Left colon (tissue), 2 donors: ENCODE data around the gene CHD2. TPM values are rescaled to one million over a fixed set of nuclear protein-coding genes. Genes with fewer than 3 reads are reported as not detected.
A peak's percentile ranks its signal among the peaks of the same experiment; 100 is the strongest.

ENCODE experiments used
- ATAC-seq: fragments of 200-7000 bp; cut with Tn5 transposase; one replicate; pipeline ENCODE4 v1.9.1; 2020; ENCODE audit warnings: mild to moderate bottlenecking, moderate library complexity
- DNase-seq, 2 donors: peaks; one replicate each; pipeline ENCODE4 v3.0.0-alpha.2; 2020
- intact Hi-C, 2 donors: fragments of 100-400 bp; cut with DNase I in 1 of 2; cut with micrococcal nuclease in 1 of 2; formaldehyde crosslinking; loops; one replicate each; pipeline versions ENCODE4 v1.11.2 to v1.14.0; 2022; cut with DNase I, micrococcal nuclease
- total RNA-seq, 2 donors: library from RNA; stranded (reverse); fragmentation: NEBNext Ultra II Directional; extraction: Animal tissue kit (Norgen Biotek cat#: 25700); gene quantifications; one replicate each; pipeline ENCODE4 v1.2.1, GENCODE V29; 2021
- donor health status: DM: no; HTN: no; CAD: no.
- donor health status: DM: yes; HTN: yes; CAD: no.

The CHD2 gene
- total RNA-seq, 2 donors from 2014 or later, result 85.7 to 86.9 TPM

GRCh38 chr15:93063796-93064690, 163.9 kb downstream of the CHD2 start:
- intact Hi-C loops, result no loop called here
- ATAC-seq, result no peak
- DNase-seq, result no peak

- DNase-seq, result no peak
- intact Hi-C loops, result no loop called here
- no peak for ATAC-seq
Measured at GRCh38 chr15:93065641-93066045, 165.5 kb downstream of the CHD2 start.

- intact Hi-C loops, result no loop called here
- DNase-seq, result no peak
- ATAC-seq, result no peak
Measured at GRCh38 chr15:93066224-93066681, 166.1 kb downstream of the CHD2 start.

- no peak for DNase-seq
- intact Hi-C loops, result no loop called here
- no peak for ATAC-seq
Measured at GRCh38 chr15:93066834-93067648, 166.9 kb downstream of the CHD2 start.

DNA sequence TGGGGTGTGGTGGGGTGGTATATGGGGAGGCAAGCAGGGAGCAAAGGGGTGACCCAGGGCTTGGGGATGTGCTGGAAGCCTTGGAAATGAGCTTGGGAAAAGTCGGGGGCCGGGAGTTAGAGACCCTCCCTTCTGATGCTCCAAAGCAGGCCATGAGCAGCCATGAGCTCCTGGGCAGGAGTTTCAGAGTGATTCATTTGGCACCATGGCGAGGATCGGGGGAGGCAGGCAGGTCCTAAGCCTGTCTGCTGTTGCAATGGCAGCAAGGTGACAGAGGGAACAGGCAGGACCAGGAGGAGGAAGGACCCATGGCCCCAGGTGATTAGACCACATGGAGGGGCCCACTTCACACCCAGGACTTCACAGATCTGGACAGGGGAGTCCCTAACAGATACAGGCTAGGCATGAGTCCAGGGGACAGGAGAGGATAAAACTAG, 167.5 kb downstream of the CHD2 start:
- intact Hi-C loops, result no loop called here
- DNase-seq (no peak), ATAC-seq (no peak)

- no peak for ATAC-seq
- DNase-seq, result no peak
- intact Hi-C loops, result no loop called here
Measured at GRCh38 chr15:93068581-93069199, 168.6 kb downstream of the CHD2 start.

- DNase-seq, result no peak
- intact Hi-C loops, result no loop called here
- no peak for ATAC-seq
Measured at GRCh38 chr15:93070132-93070531, 170.0 kb downstream of the CHD2 start.

DNA sequence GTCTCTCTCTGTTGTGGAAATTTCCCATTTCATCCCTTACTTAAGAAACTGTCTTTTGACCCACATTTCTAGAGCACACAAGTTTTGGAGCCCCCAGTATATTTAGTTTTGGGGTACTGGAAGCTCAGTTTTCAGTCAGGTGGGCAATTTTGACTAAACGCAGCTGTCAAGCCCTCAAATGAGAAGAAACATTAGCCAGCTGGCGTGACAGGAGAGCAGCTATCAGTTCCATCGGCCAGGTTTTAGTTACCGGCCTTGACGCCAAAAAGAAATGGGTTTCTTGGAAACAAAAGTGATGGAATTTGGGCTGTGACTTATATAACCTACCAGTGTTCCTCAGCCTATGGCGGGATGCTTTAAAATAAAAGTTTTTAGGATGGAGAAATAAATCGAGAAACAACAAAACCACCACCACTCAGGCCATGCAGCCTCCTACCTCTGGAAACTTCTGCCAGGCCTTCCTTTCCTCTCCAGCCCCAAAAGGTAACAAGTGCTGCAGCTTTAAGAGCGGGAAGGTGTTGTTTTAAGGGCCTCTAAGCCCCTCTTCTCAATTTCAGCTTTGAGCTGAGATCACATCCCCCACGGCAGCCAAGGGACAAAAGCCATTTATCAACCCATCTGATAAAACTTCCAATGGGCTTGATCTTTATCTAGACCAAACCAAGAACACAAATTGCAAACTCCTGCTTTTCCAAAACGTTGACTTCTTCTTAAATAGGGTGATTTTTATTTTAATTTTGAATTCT, 170.6 kb downstream of the CHD2 start:
- no peak for ATAC-seq
- no peak for DNase-seq
- intact Hi-C loops, result no loop called here

DNA sequence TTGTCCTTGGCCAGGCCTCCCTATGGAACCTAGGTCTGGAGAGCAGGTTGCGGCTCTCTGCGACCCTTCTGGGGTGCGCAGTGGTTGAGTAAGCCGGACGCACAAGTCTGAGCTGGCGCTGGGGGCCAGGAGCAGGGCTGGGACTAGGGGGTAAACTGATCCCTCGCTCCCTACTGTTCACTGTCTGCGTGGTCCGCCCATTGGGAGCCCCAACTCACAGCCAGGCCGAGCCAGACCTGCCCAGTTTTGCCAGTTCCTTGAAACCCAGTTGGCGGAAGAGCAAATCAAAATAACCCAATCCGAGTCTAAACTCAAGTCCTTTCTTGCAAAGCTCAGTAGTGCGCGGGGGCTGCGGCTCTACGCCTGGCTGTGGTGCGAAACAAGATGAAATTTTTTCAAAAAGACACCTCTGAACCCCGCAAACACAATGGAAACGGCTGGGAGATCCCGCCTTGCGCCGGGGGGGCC, 171.4 kb downstream of the CHD2 start:
- ATAC-seq, result no peak

DNA sequence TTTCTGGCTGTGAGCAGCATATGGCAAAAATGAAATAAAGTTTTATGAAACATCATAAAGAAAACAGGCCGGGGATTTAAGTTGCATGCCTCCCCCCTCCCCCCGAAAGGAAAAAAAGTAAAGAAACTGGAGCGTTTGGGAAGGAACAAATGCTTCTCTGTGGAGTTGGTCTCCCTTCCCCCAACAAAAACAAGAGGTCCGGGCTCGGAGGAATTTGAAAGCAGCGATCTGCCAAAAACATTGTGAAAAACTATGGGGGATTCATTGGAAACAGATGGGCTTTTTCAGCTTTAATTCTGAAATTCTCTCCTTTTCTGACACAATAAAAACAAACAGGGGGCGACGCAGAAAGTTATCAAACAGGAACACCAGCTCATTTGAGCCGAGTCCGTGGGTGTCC, 171.9 kb downstream of the CHD2 start:
- ATAC-seq (no peak), DNase-seq (no peak)
- intact Hi-C loops, result no loop called here

More for the DNA sequence above, 171.4 kb downstream of the CHD2 start:
- intact Hi-C loops, result no loop called here
- no peak for DNase-seq

DNA sequence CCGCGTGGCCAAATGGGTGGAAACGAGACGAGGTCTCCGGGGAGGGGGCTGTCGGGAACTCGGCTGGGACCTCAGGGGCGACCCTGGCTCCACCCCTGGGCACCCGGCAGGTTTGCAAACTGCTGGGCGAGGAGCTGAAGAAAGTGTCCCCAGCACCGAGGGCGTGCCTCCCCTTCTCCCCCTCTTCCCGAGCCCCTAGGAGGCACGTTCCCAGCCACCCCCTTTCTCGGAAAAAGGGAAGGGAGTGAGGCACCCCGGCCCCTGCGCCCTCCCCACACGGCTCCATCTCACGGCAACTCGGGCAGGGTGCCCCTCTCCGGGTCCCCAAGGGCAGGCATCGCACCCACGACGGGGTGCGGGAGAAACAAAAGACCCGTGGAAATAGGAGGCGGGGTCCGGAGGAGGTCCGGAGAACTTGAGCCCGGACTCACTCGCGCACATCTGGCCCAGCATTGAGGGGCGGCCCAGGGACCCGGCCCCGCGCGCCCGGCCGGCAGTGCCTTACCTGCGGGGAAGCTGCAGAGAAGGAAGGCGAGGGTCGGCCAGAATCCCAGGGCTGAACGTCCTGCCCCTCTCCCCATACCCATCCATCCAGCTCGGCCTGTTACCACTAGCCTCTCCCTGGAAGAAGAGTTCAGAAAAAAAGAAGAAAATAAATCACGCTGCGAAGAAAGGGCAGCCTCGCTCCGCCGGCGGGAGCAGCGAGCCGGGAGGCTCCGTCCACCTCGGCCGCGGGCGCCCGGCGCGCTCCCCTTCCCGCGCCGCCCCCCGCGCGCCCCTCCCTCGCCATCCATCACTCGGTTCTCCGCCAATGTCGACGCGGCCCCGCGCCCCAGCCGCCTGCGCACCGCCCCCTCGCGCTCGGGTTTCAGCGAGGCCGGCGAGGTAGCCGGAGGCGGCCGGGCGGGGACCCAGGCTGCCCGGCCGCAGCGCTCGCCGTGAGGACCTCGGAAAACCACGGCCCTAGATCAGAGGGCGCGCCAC, 172.6 kb downstream of the CHD2 start:
- peak; percentile 63 to 64 for DNase-seq
- ATAC-seq, result peak; percentile 52
- intact Hi-C loops, result no loop called here

- DNase-seq (no peak), ATAC-seq (no peak)
- intact Hi-C loops, result no loop called here
Measured at GRCh38 chr15:93073465-93073952, 173.4 kb downstream of the CHD2 start.

GRCh38 chr15:93074599-93074998, 174.5 kb downstream of the CHD2 start:
- no peak for ATAC-seq
- intact Hi-C loops, result no loop called here

DNA sequence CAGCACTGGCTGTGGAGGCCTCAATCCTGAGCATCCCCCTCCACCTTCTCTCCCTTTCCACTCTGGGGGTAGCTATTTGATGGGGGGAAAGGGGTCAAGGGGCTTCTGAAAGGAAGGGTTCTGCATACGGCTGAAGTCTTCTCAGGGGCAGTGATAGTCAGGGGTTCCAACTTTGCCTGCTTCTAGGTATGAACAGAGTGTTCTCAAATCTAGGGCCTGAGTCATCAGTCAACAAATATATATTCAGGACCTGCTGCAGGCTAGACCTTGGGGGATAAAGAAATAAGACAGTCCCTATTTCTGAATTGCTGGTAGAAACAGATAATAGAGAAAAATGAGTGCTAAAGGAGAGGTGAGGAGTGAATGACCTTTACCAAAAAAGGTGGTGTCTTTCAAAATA, 176.1 kb downstream of the CHD2 start:
- no peak for DNase-seq
- no peak for ATAC-seq
- intact Hi-C loops, result no loop called here

More at GRCh38 chr15:93074599-93074998, 174.5 kb downstream of the CHD2 start:
- DNase-seq, result no peak

GRCh38 chr15:93076875-93077274, 176.8 kb downstream of the CHD2 start:
- ATAC-seq (no peak), DNase-seq (no peak)
- intact Hi-C loops, result no loop called here
